ENCODE results near the gene MAP3K6. TPM values are rescaled to one million over a fixed set of nuclear protein-coding genes. Genes with fewer than 3 reads are reported as not detected.
A peak's percentile ranks its signal among the peaks of the same experiment; 100 is the strongest.

The MAP3K6 gene
- polyA plus RNA-seq, 1 donor from 2014 or later, result 4.4 TPM

GRCh38 chr1:27397110-27397509, 30.3 kb upstream of the MAP3K6 start:
- Histone ChIP-seq H4K20me1 (ENCODE audit: insufficient read depth) (no peaks in the 10 kb centered on the region), H3K9me3 (ENCODE audit: low read length) (no peaks in the 10 kb centered on the region), H3K79me2 (replicated peaks; ENCODE audit: insufficient read depth, low read length) (no peaks in the 10 kb centered on the region), H2AFZ (ENCODE audit: low read depth, low read length) (no peak overlapping the region), H3K4me3 (ENCODE audit: low read length) (no peak overlapping the region), H3K27ac (ENCODE audit: low read length) (no peak overlapping the region), H3K36me3 (ENCODE audit: insufficient read depth, low read length) (no peaks in the 10 kb centered on the region), H3K27me3 (ENCODE audit: insufficient read depth, low read depth, low read length) (no peaks in the 10 kb centered on the region), H3K4me2 (ENCODE audit: low read length) (no peak overlapping the region), H3F3A (ENCODE audit: insufficient read depth, low read length, poor library complexity, severe bottlenecking) (no peaks in the 10 kb centered on the region), H3K9ac (ENCODE audit: low read length) (no peak overlapping the region), H3K9me2 (ENCODE audit: insufficient read depth, low read length) (no peaks in the 10 kb centered on the region)
- TF ChIP-seq CTCF (IDR thresholded peaks at IDR 0.05; ENCODE audit: poor library complexity, severe bottlenecking) (no peak), EP300 (conservative IDR thresholded peaks at IDR 0.05; ENCODE audit: poor library complexity, severe bottlenecking) (no peak), SMC3 (conservative IDR thresholded peaks at IDR 0.05; ENCODE audit: poor library complexity) (no peak)

- Histone ChIP-seq H2AFZ (ENCODE audit: low read depth, low read length) (no peak overlapping the region), H3K9me2 (ENCODE audit: insufficient read depth, low read length) (no peaks in the 10 kb centered on the region), H3K9me3 (ENCODE audit: low read length) (no peaks in the 10 kb centered on the region), H3K36me3 (ENCODE audit: insufficient read depth, low read length) (no peaks in the 10 kb centered on the region), H3K27ac (ENCODE audit: low read length) (no peak overlapping the region), H3K79me2 (replicated peaks; ENCODE audit: insufficient read depth, low read length) (no peaks in the 10 kb centered on the region), H3F3A (ENCODE audit: insufficient read depth, low read length, poor library complexity, severe bottlenecking) (no peaks in the 10 kb centered on the region), H3K9ac (ENCODE audit: low read length) (no peak overlapping the region), H3K27me3 (ENCODE audit: insufficient read depth, low read depth, low read length) (no peaks in the 10 kb centered on the region), H3K4me2 (ENCODE audit: low read length) (no peak overlapping the region), H4K20me1 (ENCODE audit: insufficient read depth) (no peaks in the 10 kb centered on the region), H3K4me3 (ENCODE audit: low read length) (no peak overlapping the region)
- TF ChIP-seq POLR2AphosphoS5 (IDR thresholded peaks at IDR 0.05) (no peak), CTCF (IDR thresholded peaks at IDR 0.05; ENCODE audit: poor library complexity, severe bottlenecking) (peak; percentile 90), SMC3 (conservative IDR thresholded peaks at IDR 0.05; ENCODE audit: poor library complexity) (peak; percentile 90), RAD21 (conservative IDR thresholded peaks at IDR 0.05) (peak; percentile 82), REST (IDR thresholded peaks at IDR 0.05; ENCODE audit: borderline replicate concordance) (no peak)
Observed at GRCh38 chr1:27395441-27396195, 28.9 kb upstream of the MAP3K6 start.

Data from neural cell (in vitro differentiated cells).